Activated CD8-positive, alpha-beta memory T cell treated with anti-CD3 and anti-CD28 coated beads, Interleukin-2, amount 50 U/mL, for 4 hours (primary cell): Measurements from ENCODE around the gene PDZD2.

Source experiments
- DNase-seq: peaks from one replicate; pipeline ENCODE4 v3.0.0-alpha.2; 2020

The PDZD2 gene

DNA sequence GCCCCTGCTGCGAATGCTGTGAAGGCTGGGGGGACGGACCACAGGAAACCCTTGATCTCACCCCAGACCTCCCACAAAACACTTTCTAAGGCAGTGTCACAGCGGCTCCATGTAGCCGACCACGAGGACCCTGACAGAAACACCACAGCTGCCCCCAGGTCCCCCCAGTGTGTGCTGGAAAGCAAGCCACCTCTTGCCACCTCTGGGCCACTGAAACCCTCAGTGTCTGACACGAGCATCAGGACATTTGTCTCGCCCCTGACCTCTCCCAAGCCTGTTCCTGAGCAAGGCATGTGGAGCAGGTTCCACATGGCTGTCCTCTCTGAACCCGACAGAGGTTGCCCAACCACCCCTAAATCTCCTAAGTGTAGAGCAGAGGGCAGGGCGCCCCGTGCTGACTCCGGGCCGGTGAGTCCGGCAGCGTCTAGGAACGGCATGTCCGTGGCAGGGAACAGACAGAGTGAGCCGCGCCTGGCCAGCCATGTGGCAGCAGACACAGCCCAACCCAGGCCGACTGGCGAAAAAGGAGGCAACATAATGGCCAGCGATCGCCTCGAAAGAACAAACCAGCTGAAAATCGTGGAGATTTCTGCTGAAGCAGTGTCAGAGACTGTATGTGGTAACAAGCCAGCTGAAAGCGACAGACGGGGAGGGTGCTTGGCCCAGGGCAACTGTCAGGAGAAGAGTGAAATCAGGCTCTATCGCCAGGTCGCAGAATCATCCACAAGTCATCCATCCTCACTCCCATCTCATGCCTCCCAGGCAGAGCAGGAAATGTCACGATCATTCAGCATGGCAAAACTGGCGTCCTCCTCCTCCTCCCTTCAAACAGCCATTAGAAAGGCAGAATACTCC is 450.4 kb downstream of the PDZD2 start:
- DNase-seq, result no peak

DNA sequence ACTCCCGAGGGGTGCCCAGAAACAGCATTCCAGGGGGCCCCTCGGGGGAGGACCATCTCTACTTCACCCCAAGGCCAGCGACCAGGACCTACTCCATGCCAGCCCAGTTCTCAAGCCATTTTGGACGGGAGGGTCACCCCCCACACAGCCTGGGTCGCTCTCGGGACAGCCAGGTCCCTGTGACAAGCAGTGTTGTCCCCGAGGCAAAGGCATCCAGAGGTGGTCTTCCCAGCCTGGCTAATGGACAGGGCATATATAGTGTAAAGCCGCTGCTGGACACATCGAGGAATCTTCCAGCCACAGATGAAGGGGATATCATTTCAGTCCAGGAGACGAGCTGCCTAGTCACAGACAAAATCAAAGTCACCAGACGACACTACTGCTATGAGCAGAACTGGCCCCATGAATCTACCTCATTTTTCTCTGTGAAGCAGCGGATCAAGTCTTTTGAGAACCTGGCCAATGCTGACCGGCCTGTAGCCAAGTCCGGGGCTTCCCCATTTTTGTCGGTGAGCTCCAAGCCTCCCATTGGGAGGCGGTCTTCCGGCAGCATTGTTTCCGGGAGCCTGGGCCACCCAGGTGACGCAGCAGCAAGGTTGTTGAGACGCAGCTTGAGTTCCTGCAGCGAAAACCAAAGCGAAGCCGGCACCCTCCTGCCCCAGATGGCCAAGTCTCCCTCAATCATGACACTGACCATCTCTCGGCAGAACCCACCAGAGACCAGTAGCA is 451.3 kb downstream of the PDZD2 start:
- DNase-seq, result no peak

DNA sequence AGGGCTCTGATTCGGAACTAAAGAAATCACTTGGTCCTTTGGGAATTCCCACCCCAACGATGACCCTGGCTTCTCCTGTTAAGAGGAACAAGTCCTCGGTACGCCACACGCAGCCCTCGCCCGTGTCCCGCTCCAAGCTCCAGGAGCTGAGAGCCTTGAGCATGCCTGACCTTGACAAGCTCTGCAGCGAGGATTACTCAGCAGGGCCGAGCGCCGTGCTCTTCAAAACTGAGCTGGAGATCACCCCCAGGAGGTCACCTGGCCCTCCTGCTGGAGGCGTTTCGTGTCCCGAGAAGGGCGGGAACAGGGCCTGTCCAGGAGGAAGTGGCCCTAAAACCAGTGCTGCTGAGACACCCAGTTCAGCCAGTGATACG is 451.8 kb downstream of the PDZD2 start:
- DNase-seq, result no peak

DNA sequence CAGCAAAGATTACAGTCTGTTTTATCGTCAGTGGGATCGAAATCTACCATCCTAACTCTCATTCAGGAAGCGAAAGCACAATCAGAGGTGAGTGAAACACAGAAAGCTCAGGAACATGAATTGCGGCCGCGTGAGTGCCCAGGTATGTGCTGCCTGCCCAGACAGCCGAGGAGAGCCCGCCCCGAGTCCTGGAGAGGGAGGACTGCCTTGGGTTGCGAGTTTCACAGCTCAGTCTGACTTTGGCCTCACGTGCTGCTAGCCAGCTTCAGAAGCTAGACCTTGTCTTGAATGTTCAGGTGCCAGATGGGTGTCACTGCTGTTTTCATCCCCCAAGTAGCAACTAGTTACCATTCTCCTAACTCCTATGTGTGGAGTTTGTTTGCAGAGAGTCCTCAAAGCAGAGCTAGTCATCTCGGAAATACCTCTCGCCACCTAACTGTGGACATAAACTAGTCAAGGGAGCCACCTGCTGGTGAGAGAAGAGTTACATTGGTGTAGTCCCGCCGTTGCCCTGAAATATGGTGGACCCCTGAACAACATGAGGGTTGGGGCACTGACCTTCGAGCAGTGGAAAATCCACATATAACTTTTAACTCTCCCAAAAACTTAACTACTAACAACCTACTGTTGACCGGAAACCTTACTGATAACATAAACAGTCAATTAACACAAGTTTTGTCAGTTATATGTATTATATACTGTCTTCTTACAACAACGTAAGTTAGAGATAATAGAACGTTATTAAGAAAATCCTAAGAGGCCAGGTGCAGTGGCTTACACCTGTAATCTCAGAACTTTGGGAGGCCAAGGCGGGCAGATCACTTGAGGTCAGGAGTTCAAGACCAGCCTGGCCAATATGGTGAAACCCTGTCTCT is 454.2 kb downstream of the PDZD2 start:
- DNase-seq, result peak; percentile 65

DNA sequence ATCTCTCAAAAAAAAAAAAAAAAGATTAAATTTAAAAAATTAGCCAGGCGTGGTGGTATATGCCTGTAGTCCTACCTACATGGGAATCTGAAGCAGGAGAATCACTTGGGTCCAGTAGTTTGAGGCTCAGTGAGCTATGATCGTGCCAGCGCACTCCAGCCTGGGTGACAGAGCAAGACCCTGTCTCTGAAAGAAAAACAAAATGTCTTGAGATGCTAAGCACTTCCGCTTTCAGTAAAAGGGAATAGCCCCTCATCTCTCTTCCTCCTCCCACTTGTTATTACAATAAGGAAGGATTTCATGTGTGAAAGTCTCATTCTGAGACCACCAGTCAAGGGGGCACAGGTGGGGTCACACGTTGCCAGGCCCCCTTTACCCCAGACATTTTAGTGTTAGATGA is 455.8 kb downstream of the PDZD2 start:
- no peak for DNase-seq

DNA sequence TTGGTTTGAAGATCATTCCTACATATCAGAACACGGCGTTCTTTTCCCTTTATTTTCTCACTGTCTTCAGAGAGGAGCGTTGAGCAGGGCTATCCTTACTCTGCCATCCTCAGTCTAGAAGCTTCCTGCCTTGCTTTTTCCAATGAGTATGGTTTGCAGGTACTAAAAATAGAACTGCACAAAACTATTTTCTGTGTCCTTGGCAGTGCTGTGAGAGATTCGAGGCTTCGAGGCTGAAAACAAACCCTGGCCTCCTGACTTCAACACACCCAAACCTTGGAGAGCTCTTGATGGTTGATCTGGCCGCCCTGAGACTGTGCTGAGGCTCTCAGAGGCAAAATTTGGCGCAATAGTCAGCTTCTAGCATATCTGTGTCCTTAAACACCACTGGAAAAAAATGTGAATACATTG is 456.3 kb downstream of the PDZD2 start:
- no peak for DNase-seq

DNA sequence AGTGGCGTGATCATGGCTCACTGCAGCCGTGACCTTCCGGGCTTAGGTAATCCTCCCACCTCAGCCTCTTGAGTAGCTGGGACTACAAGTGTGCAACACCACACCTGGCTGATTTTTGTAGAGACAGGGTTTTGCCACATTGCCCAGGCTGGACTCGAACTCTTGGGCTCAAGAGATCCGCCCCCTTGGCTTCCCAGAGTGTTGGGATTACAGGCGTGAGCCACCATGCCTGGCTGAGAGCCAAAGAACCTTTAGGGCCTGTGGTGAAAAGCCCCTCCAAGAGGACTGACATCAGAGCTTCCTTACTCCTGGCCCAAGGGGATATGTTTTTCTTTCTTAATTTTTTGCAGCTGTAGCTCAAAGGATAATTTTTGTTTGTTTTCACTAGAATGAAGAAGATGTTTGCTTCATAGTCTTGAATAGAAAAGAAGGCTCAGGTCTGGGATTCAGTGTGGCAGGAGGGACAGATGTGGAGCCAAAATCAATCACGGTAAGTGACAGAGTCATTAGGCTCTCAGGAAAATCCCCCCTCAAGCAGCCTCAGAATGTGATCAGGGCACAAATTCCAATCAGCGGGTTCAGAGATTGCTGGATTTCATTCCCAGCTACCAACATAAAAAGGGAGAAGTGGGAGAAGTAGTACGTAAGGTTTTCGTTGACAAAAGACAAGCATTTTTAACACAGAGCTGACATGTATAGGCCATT is 458.1 kb downstream of the PDZD2 start:
- no peak for DNase-seq

DNA sequence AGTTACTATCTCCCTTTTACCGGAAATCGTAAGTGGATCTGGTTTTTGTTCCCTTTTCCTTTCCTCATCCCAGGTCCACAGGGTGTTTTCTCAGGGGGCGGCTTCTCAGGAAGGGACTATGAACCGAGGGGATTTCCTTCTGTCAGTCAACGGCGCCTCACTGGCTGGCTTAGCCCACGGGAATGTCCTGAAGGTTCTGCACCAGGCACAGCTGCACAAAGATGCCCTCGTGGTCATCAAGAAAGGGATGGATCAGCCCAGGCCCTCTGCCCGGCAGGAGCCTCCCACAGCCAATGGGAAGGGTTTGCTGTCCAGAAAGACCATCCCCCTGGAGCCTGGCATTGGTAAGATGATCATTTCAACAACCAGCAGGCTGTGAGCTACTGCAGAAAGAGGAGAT is 459.4 kb downstream of the PDZD2 start:
- DNase-seq, result no peak

DNA sequence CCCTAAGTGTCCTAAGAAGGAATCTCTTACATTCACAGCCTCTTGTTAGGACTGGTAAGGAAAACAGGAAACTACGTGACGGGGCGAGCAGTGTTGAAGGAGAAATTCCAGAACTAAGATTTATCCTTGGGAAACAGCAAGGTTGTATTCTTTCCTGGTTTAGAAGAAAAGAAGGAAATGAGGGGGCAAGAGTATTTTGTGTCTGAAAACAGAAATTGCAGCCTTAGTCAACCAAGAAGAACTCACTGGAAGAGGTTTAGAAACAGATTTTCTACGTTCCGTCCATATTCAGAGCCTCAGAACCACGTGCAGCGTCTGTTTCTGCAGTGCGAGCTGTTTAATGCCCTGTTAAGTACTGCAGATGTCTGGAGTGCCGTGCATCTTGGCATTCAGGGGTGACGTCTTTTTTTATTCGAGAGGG is 460.0 kb downstream of the PDZD2 start:
- no peak for DNase-seq

DNA sequence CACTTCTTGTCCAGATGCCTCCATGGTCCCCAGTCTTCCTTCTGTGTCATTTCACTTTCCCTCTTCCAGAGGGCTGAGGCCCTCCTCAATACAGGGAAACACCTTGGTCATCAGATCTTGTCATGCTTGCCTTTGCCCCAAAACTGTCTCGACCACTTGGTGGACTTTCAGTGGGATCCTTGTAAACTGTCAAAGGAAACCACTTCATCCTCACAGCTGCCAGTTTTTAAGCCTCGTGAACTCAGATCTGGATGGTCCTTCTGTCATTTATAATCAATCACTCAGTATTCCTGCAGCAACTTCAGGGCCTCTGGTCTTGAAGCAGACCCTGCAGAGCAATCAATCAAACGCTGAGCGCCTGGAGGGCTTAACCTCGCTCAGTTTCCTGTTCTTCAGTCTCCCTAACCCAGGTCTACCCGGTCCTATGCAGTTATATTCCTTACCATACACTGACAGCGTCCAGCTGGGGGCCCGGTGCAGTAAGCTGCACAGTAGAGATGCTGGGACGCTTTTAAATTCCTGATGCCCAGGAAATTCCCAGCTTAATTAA is 460.6 kb downstream of the PDZD2 start:
- DNase-seq, result no peak

DNA sequence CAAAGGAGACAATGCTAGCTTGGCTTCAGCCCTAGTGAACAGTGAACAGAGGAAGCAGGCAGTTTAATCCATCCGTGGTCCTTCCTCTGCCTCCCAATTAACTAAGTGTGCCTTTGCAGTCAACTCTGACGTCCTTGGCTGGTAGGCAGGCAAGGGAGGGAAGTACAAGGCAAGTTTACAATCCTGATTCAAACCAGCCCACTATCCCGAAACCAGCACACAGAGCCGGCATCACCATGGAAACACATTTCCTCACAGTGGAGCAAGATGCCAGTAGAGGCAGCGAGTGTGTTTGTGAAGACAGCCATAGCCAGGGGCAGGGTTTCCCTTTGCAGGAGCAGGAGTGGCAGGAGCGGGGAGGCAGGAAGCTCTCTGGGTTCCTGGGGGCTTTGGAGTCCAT is 461.3 kb downstream of the PDZD2 start:
- no peak for DNase-seq

DNA sequence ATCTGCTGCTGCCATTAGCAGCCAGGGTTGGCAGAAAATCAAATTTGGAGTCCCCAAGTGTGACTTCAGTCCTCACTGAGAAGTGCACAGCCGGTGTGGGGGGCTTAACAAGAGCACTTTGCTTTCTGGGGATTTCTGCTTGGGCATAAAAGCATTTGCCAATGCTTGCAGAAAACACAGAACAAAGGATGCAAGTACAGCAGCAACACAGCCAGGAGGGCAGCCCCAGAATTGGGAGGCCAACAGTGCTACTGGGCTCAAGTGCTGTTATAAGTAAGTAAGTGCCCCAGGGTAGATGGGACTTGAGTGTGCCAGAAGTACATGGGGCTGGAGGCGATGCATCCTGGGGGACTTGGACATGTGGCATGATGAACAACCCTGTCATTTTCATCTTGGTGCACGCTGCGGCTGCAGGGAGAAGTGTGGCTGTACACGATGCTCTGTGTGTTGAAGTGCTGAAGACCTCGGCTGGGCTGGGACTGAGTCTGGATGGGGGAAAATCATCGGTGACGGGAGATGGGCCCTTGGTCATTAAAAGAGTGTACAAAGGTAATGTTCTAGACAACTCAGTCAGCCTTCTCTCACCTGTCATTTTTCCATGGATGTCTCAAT is 461.9 kb downstream of the PDZD2 start:
- no peak for DNase-seq

DNA sequence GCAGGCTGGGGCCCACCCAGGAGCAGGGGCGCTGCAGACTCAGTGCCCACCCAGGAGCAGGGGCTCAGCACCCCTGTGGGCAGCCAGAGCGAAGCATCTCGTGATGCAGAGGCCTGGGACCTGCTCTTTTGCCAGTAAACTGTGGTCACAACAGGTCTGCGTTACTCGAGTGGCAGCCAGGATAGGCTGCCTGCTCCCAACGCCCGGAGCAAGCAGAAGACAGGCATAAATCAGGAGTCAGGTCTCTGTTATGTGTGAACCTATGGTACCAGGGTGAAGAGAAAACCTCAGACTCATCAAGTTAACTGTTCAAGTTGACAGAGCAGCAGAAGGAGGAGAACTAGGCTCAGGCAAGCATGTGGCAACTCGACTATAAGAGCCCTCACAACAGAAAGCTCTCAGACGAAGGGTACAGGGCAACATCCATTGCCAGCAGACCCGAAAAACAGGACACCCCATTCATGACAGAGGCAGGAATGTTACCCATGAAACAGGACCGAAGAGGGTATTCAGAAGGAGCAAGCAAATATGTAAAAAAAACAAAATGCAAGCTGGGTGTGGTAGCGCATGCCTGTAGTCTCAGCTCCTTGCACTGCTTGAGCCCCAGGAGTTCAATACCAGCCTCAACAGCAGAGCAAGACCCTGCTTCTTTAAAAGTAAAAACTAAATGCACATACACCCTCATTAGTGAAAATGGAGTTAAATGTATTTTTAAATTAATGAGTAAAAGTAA is 463.5 kb downstream of the PDZD2 start:
- no peak for DNase-seq

DNA sequence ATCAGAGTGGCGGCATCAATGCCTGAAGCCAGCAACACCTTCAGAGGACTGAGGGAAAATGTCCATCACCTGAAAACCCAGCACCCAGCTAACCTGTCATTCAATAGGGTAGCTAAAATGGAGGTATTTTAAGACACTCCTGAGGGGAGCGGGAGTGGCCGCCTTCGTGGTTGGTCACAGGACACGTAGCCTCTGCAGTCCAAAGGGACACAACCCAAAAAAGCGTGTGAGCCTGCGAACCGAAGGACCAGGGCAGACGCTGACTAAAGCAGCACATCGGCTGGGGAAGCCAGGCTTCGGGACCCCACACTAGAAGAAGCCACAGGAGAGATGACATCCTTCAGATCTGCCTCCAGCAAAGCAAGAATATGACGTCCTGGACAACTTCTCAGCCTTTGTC is 464.6 kb downstream of the PDZD2 start:
- no peak for DNase-seq

DNA sequence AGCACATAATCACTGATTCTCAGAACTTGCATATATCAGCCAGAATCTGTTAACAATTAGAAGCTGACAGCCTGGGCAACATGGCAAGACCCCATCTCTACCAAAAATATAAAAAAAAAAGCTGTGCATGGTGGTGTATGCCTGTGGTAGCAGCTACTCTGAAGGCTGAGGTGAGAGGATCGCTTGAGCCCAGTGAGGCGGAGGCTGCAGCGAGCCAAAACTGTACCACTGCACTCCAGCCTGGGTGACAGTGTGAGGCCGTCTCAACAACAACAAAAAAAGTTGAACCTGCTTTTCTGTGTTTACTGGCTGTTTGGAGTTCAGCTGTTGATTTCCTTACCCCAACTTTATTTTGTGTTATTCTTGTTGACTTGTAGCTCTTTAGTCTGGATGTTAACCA is 468.4 kb downstream of the PDZD2 start:
- DNase-seq, result no peak

DNA sequence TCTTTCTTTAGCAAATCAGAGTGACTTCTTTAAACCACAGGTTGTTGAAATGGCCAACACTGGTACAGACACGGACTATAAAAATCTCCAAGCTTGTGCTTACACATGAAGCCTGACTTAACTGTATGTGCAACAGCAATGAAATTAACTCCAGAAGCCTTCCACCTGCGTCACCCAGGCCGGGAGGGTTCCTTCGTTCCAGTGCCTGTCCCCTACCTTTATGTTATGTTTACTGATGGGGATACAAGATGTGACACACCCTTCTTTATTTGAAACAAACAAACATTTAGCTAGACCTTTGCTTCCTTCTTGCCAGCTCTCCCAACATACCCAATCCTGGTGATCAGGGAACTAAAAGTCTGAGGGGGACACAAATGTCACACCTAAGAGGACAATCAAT is 469.2 kb downstream of the PDZD2 start:
- DNase-seq, result no peak

DNA sequence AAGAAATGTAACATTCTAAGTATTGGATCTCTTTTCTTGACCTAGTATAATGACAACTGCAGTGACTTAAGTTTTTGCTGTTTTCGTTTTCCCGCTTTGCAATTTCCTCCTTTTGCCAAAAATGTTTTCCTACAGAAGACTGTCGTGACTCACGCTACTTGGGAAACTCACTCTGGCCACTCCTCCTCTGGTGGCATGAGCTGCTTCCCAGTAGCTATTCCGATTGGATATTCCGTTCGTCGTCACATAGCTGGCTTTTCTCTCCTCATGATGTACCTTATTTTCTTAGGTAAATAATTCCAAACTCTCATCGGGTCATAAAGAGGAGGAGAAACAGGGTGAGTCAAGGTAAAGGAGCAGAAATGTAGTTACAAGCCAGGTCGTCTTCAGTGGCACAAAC is 470.3 kb downstream of the PDZD2 start:
- DNase-seq, result no peak

DNA sequence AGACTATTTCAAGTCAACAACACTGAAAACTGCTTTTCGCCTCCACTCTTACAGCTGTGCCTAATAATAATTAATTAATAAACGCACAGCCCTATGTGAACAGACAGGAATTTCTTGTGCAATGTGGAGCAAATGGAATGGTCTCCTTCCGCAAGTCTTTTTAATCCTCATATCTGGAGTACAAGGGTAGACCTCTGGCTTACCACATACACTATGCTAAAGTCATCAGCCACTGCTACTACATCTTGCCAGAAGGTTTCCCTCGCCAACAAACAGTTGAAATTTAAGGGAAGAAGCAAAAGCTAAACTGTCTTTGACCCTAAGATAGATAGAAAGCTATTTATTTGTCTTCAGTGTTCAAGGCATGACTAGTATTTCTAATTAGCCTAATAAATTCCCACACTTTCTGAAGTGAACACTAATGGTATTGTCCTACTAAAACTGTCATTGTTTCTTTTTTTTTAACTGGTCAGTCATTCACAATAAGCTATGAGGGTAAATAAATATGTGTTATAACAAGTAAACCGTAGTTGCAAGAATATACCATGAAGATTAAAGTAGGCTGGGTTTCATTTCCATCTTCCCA is 471.3 kb downstream of the PDZD2 start:
- DNase-seq, result no peak

DNA sequence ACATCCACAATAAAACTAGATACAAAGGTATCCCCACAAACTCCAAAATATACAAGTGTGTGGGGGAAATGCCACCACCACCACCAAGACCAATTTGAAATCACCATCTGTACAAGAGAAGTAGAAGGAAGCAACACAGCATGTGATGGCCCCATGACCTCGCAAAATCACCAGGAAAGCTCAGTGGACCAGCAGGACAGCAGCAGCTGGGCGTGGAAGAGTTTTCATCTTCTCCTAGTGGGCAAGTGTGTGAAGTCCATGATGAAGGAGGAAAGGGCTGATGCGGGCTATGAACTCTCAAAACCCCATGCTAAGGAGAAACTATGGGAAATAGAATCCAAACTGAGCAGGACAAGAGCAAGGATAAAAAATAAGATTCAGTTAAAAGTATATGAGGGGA is 477.1 kb downstream of the PDZD2 start:
- no peak for DNase-seq

DNA sequence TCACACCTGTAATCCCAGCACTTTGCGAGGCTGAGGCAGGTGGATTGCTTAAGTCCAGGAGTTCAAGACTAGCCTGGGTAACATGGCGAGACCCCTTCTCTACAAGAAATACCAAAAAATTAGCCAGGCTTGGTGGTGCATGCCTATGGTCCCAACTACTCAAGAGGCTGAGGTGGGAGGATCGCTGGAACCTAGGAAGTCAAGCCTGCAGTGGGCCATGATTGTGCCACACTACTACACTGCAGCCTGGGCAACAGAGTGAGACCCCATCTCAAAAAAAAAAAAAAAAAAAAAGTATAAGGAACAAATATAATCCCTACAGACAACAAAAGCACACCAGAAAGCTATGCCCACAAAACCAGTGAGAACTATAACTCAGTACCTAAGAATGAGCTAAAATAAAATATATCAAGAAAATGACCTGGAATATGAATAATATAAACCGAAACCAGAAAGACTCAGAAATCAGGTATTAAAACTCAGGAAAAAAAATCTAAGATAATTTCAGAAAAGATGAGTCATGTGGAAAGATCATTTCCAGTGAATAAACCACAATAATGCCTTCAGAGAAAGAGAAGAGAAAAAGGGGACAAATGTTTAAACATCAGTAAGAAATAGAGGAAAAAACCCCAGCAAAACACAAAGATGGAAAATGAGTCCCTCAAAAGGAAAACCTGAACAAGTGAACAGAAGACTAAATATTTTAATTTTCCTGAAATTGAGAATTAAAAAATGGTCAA is 477.8 kb downstream of the PDZD2 start:
- no peak for DNase-seq
